Measurements from ENCODE around the gene ST3GAL5.

The ST3GAL5 gene

DNA sequence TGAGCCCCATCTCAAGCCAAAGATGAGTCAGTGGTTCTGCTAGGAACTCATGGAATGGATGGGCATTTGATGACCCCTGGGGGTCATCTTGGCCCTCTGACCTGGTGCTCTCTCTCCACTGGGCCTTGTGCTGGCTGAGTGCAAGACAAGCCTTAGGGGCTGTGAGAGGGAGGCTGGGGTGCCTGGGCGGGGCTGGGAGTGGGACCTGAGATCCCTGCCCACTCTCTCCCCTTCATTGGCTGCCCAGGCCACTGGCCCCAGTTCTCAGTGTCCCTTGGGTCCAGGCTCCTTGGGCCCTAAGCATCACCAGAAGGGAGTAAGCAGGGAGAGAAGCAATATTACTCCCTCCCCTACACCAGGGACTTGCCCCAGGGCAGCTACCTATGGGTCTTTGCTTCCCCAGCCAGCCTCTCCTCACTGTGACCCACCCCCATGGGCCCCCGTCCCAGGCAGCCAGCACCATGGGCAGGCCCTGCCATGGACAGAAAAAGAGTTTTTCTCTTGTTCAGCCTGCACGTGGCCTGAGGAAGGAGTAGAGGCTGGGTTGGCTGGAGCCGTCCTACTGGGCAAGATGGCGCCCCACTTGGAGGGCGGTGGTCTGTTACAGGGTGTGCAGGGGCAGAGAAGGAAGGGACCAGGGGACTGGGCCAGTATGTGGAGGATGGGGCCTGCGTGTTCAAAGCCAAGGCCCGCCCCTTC lies 101.4 kb downstream of the ST3GAL5 start:
- DNase-seq = no peak

Measured in fibroblast of skin of right quadriceps (primary cell).